Left cardiac atrium (tissue), 4 donors: Measurements from ENCODE around the gene STK11. TPM values are rescaled to one million over a fixed set of nuclear protein-coding genes. Genes with fewer than 3 reads are reported as not detected.

Experiments used
- ATAC-seq, 2 donors: fragments of 200-7000 bp; cut with Tn5 transposase; one replicate each; pipeline ENCODE4 v1.9.1; 2020; ENCODE audit warnings: mild to moderate bottlenecking in 2 of 2, moderate library complexity in 2 of 2
- DNase-seq: peaks from one replicate; pipeline ENCODE4 v3.0.0-alpha.2; 2020
- intact Hi-C, 2 donors: fragments of 100-400 bp; cut with DNase I; formaldehyde crosslinking; loops; one replicate each; pipeline versions ENCODE4 v1.14.1 to v1.15.1; 2022 to 2023
- total RNA-seq, 2 donors: library from RNA; stranded (reverse); fragmentation: NEBNext Ultra II Directional; extraction: Animal tissue kit (Norgen Biotek cat#: 25700); gene quantifications; one replicate each; pipeline ENCODE4 v1.2.1, GENCODE V29; 2021
- donor health status: DM: no; HTN: yes; CAD: no.
- donor health status: DM: no; HTN: yes; CAD: no; lungs with severe emphysema.
- donor health status: DM: yes; HTN: yes; CAD: no.
- donor health status: Dilated cardiomyopathy.

The STK11 gene
- total RNA-seq, 2 donors from 2014 or later: 48.2 to 53.0 TPM

GRCh38 chr19:1232652-1233072, 27.1 kb downstream of the STK11 start:
- intact Hi-C loops: no loop called here
- peak; percentile 68 for DNase-seq
- peak; percentile 17 to 24 for ATAC-seq

GRCh38 chr19:1233115-1233667, 27.6 kb downstream of the STK11 start:
- ATAC-seq: no peak
- intact Hi-C loops: no loop called here
- no peak for DNase-seq

GRCh38 chr19:1234051-1234954, 28.7 kb downstream of the STK11 start:
- intact Hi-C loops: no loop called here
- ATAC-seq: no peak

GRCh38 chr19:1234955-1235380, 29.4 kb downstream of the STK11 start:
- ATAC-seq (no peak), DNase-seq (no peak)
- intact Hi-C loops: no loop called here

More at GRCh38 chr19:1234051-1234954, 28.7 kb downstream of the STK11 start:
- no peak for DNase-seq

GRCh38 chr19:1235625-1236538, 30.3 kb downstream of the STK11 start:
- DNase-seq (no peak), ATAC-seq (no peak)
- intact Hi-C loops: no loop called here

GRCh38 chr19:1236576-1236975, 31.0 kb downstream of the STK11 start:
- intact Hi-C loops: no loop called here
- ATAC-seq (no peak), DNase-seq (no peak)

- DNase-seq (peak; percentile 62), ATAC-seq (no peak)
- intact Hi-C loops: no loop called here
These were observed 31.6 kb downstream of the STK11 start for GRCh38 chr19:1237027-1237659.

- DNase-seq (peak; percentile 62), ATAC-seq (peak in 1 of 2 donors; percentile 6)
- intact Hi-C loops: no loop called here
These were observed 32.3 kb downstream of the STK11 start, which contains the start of gene CBARP for GRCh38 chr19:1237754-1238368. TSS of gene CBARP (minus strand) at chr19:1238005. CDS start at chr19:1236100, 1,905 bp downstream.

- ATAC-seq: no peak
- no peak for DNase-seq
- intact Hi-C loops: no loop called here
These were observed 33.1 kb downstream of the STK11 start for GRCh38 chr19:1238369-1239303.

- DNase-seq: no peak
- intact Hi-C loops: no loop called here
- ATAC-seq: no peak
These were observed 33.8 kb downstream of the STK11 start for GRCh38 chr19:1239420-1239795.

- DNase-seq (peak; percentile 93), ATAC-seq (peak; percentile 56 to 62)
- intact Hi-C loops: no loop called here
These were observed 34.5 kb downstream of the STK11 start for GRCh38 chr19:1239796-1240737.

GRCh38 chr19:1240925-1241324, 35.3 kb downstream of the STK11 start:
- no peak for ATAC-seq
- intact Hi-C loops: no loop called here
- no peak for DNase-seq

- peak; percentile 64 for ATAC-seq
- intact Hi-C loops: loop anchor here in 1 of 2 donors (2.0 kb wide), 1 partner anchor 25 kb away; no protein-coding TSS in a partner anchor
- peak; percentile 96 for DNase-seq
These were observed 36.0 kb downstream of the STK11 start, which contains the start of gene ATP5F1D for GRCh38 chr19:1241417-1242095. TSS of gene ATP5F1D (plus strand) at chr19:1241751. CDS start at chr19:1241851, 100 bp downstream.

- DNase-seq: peak; percentile 93
- ATAC-seq: peak; percentile 31 to 41
- intact Hi-C loops: loop anchor here (1.0 to 2.0 kb wide), 2 partner anchors 23 kb away; no protein-coding TSS in a partner anchor
These were observed 38.5 kb downstream of the STK11 start for GRCh38 chr19:1243768-1244692.
